Muscle layer of duodenum (tissue), 2 donors: ENCODE measurements around the gene KRTDAP.

ENCODE experiments used
- H3K27ac ChIP-seq: one replicate; pipeline ENCODE4 v1.7.0; 2013; ENCODE audit warnings: mild to moderate bottlenecking, low read length
- H3K27me3 ChIP-seq: one replicate; pipeline ENCODE4 v1.7.0; 2013; ENCODE audit warnings: low read depth, mild to moderate bottlenecking, control low read depth, low read length
- H3K36me3 ChIP-seq, 2 donors: one replicate each; pipeline ENCODE4 v1.7.0; 2013; ENCODE audit warnings: low read length in 2 of 2, control low read depth in 1 of 2, mild to moderate bottlenecking in 1 of 2; ENCODE audit not compliant: insufficient read depth in 2 of 2, control insufficient read depth in 1 of 2
- H3K4me1 ChIP-seq, 2 donors: one replicate each; pipeline ENCODE4 v1.7.0; 2013; ENCODE audit warnings: low read length in 2 of 2, mild to moderate bottlenecking in 2 of 2, control low read depth in 1 of 2, moderate library complexity in 1 of 2; ENCODE audit not compliant: insufficient read depth in 2 of 2, control insufficient read depth in 1 of 2
- H3K4me3 ChIP-seq, 2 donors: one replicate each; pipeline ENCODE4 v1.7.0; 2013; ENCODE audit warnings: low read length in 2 of 2, low read depth in 1 of 2, mild to moderate bottlenecking in 1 of 2
- H3K9me3 ChIP-seq, 2 donors: one replicate each; pipeline ENCODE4 v1.7.0; 2013; ENCODE audit warnings: low read length in 2 of 2, control low read depth in 1 of 2, mild to moderate bottlenecking in 1 of 2; ENCODE audit not compliant: control insufficient read depth in 1 of 2
- donor health status: healthy.

The KRTDAP gene

GRCh38 chr19:35511337-35511736, 21.1 kb upstream of the KRTDAP start:
- no peaks in the 10 kb centered on the region for H3K36me3 ChIP-seq
- no peak overlapping the region for H3K27ac ChIP-seq
- peaks cover 0 to 12% of the 10 kb centered on the region in 2 donors for H3K4me1 ChIP-seq
- H3K27me3 ChIP-seq: peaks cover 43% of the 10 kb centered on the region
- H3K9me3 ChIP-seq: no peaks in the 10 kb centered on the region
- no peak overlapping the region for H3K4me3 ChIP-seq

- Histone ChIP-seq H3K4me1 (peaks cover 0 to 12% of the 10 kb centered on the region in 2 donors), H3K27me3 (peaks cover 43% of the 10 kb centered on the region), H3K4me3 (peak overlapping the region in 1 of 2 donors; percentile 48), H3K9me3 (no peaks in the 10 kb centered on the region), H3K36me3 (no peaks in the 10 kb centered on the region), H3K27ac (no peak overlapping the region)
Observed at GRCh38 chr19:35510626-35510964, 20.3 kb upstream of the KRTDAP start.

- no peaks in the 10 kb centered on the region for H3K9me3 ChIP-seq
- H3K4me3 ChIP-seq: peak overlapping the region; percentile 48 to 52
- H3K4me1 ChIP-seq: peaks cover 0 to 12% of the 10 kb centered on the region in 2 donors
- no peaks in the 10 kb centered on the region for H3K36me3 ChIP-seq
- H3K27me3 ChIP-seq: peaks cover 43% of the 10 kb centered on the region
- H3K27ac ChIP-seq: no peak overlapping the region
Observed at GRCh38 chr19:35509861-35510625, 19.8 kb upstream of the KRTDAP start.

GRCh38 chr19:35509018-35509652, 18.9 kb upstream of the KRTDAP start:
- Histone ChIP-seq H3K36me3 (no peaks in the 10 kb centered on the region), H3K27ac (no peak overlapping the region), H3K27me3 (peaks cover 39% of the 10 kb centered on the region), H3K4me3 (peak overlapping the region; percentile 48 to 52), H3K4me1 (peaks cover 0 to 12% of the 10 kb centered on the region in 2 donors), H3K9me3 (no peaks in the 10 kb centered on the region)

GRCh38 chr19:35508129-35508528, 17.9 kb upstream of the KRTDAP start:
- H3K27ac ChIP-seq: no peak overlapping the region
- H3K9me3 ChIP-seq: no peaks in the 10 kb centered on the region
- H3K4me3 ChIP-seq: no peak overlapping the region
- peaks cover 0 to 12% of the 10 kb centered on the region in 2 donors for H3K4me1 ChIP-seq
- peaks cover 31% of the 10 kb centered on the region for H3K27me3 ChIP-seq
- H3K36me3 ChIP-seq: no peaks in the 10 kb centered on the region

- H3K27ac ChIP-seq: no peak overlapping the region
- no peaks in the 10 kb centered on the region for H3K36me3 ChIP-seq
- H3K9me3 ChIP-seq: no peaks in the 10 kb centered on the region
- peaks cover 25% of the 10 kb centered on the region for H3K27me3 ChIP-seq
- no peak overlapping the region for H3K4me3 ChIP-seq
- H3K4me1 ChIP-seq: peaks cover 0 to 12% of the 10 kb centered on the region in 2 donors
Observed at GRCh38 chr19:35507561-35507960, 17.3 kb upstream of the KRTDAP start.

- peaks cover 0 to 12% of the 10 kb centered on the region in 2 donors for H3K4me1 ChIP-seq
- peaks cover 24% of the 10 kb centered on the region for H3K27me3 ChIP-seq
- H3K4me3 ChIP-seq: no peak overlapping the region
- H3K27ac ChIP-seq: no peak overlapping the region
- H3K36me3 ChIP-seq: no peaks in the 10 kb centered on the region
- no peaks in the 10 kb centered on the region for H3K9me3 ChIP-seq
Observed at GRCh38 chr19:35506011-35506410, 15.7 kb upstream of the KRTDAP start.

GRCh38 chr19:35502751-35503150, 12.5 kb upstream of the KRTDAP start:
- Histone ChIP-seq H3K4me3 (no peak overlapping the region), H3K27me3 (peaks cover 5% of the 10 kb centered on the region), H3K4me1 (no peaks in the 10 kb centered on the region), H3K9me3 (no peaks in the 10 kb centered on the region), H3K36me3 (no peaks in the 10 kb centered on the region), H3K27ac (no peak overlapping the region)

GRCh38 chr19:35501684-35502083, 11.4 kb upstream of the KRTDAP start:
- no peaks in the 10 kb centered on the region for H3K27me3 ChIP-seq
- H3K9me3 ChIP-seq: no peaks in the 10 kb centered on the region
- no peak overlapping the region for H3K27ac ChIP-seq
- no peak overlapping the region for H3K4me3 ChIP-seq
- H3K4me1 ChIP-seq: no peaks in the 10 kb centered on the region
- H3K36me3 ChIP-seq: no peaks in the 10 kb centered on the region

- Histone ChIP-seq H3K9me3 (no peaks in the 10 kb centered on the region), H3K4me3 (no peak overlapping the region), H3K27ac (no peak overlapping the region), H3K36me3 (no peaks in the 10 kb centered on the region), H3K27me3 (no peaks in the 10 kb centered on the region), H3K4me1 (no peaks in the 10 kb centered on the region)
Observed at GRCh38 chr19:35500611-35501010, 10.3 kb upstream of the KRTDAP start.

GRCh38 chr19:35498984-35499527, 8.8 kb upstream of the KRTDAP start:
- Histone ChIP-seq H3K4me1 (no peaks in the 10 kb centered on the region), H3K27me3 (no peaks in the 10 kb centered on the region), H3K4me3 (no peak overlapping the region), H3K9me3 (no peaks in the 10 kb centered on the region), H3K27ac (no peak overlapping the region), H3K36me3 (no peaks in the 10 kb centered on the region)
